Activated T-helper 1 cell treated with Interleukin-2 at 50 U/mL for 16 hours (primary cell): ENCODE measurements around the gene FXR1.

Experiments
- DNase-seq: peaks from one replicate; pipeline ENCODE4 v3.0.0-alpha.2; 2020; ENCODE audit warnings: low read depth

FXR1 gene

DNA sequence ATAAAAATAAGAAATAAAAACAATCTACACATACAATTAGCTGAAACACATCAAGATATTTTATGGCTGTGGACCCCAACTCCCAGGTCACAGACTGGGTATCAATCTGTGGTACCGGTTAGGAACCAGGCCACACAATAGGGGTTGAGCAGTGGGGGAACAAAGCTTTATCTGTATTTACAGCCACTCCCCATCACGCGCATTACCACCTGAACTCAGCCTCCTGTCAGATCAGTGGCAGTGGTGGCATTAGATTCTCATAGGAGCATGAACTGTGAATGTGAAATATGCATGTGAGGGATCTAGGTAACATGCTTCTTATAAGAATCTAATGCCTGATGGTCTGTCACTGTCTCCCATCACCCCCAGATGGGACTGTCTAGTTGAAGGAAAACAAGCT lies 94.8 kb downstream of the FXR1 start:
- DNase-seq = no peak

DNA sequence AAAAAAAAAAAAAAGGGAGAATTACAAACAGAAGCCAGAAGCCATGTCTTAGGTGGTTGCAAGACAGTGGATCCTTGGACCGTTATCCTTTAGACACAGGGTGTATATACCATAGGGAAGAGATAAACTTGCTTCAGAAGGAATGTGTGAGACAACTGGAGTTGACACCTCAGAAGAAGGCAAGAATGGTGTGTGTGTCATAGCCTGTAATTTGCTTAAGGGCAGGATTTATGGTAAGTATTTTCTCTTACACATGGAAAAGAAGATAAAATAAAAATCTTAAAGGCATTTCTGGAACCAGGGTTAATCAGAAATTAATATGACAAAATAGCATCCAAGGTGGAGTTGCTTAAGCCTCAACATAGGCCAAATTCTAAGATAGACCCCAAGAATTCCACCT lies 96.3 kb downstream of the FXR1 start:
- no peak for DNase-seq

DNA sequence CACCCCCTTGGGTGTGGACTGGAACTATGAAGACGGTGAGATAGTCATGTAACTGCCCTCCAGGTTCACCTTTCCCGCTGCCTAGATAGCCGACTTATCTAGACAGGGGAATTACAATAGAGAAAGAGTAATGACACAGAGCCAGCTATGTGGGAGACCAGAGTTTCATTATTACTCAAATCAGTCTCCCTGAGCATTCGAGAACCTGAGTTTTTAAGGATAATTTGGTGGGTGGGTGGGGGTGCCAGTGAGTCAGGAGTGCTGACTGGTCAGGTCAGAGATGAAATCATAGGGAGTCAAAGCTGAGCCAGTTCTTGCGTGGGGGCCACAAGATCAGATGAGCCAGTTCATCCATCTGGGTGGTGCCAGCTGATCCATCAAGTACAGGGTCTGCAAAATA lies 96.8 kb downstream of the FXR1 start:
- DNase-seq = no peak

DNA sequence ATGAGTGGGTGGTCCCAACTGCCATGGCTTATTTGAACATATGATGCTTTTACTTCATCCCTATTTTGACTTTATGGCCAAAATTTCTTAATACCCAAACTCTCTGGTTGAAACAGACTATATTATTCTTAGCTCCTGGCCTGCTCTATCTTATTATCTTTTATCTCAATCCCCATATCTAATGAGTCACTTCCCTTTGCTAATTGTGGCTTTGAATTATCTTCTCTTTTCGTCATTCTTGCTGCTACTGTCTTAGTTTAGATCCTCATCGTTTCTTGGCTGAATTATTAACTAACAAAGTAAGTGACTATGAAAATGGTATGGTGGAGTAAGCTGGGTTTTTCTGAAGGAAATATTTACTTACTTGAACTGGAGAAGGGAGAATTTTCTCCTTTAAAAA lies 105.2 kb downstream of the FXR1 start:
- no peak for DNase-seq

DNA sequence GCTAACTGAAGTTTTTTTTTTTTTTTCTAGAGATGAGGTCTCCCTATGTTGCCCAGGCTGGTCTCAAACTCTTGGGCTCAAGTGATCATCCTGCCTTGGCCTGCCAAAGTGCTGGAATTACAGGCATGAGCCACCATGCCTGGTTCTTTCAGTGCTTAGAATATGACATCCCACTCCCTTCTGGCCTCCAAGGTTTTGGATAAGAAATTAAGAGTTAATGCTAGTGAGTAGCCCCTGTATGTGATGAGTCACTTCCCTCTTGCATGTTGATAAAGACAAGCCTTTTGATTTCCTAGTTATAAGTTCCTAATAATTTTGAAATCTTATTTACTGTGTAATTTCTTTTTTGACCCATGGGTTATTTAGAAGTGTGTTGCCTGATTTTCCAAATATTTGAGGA lies 112.7 kb downstream of the FXR1 start:
- no peak for DNase-seq

- no peak for DNase-seq
These were observed 118.5 kb downstream of the FXR1 start for GRCh38 chr3:181030948-181031347.
